Gastroesophageal sphincter (tissue), 4 donors: ENCODE results near the gene LYRM9. TPM values are rescaled to one million over a fixed set of nuclear protein-coding genes. Genes with fewer than 3 reads are reported as not detected.

Experiments used
- ATAC-seq: fragments of 150-250 bp; one replicate; pipeline ENCODE4 v1.9.1; 2016; ENCODE audit warnings: mild to moderate bottlenecking, moderate library complexity
- H3K27ac ChIP-seq, 4 donors: fragments of 200-600 bp; sonication (generic) in 3 of 4; 1 replicate in 3 of 4; 2 replicates in 1 of 4; pipeline ENCODE4 v1.5.1; 2016 to 2019
- H3K27me3 ChIP-seq: fragments of 200-600 bp; sonication (generic); one replicate; pipeline ENCODE4 v1.5.1; 2019
- H3K36me3 ChIP-seq, 2 donors: fragments of 200-600 bp; sonication (generic); one replicate each; pipeline ENCODE4 v1.5.1; 2019; ENCODE audit warnings: control low read depth in 1 of 2
- H3K4me1 ChIP-seq, 3 donors: fragments of 200-600 bp; sonication (generic); 1 replicate in 2 of 3; 2 replicates in 1 of 3; pipeline ENCODE4 v1.5.1; 2016 to 2019; ENCODE audit warnings: control low read depth in 2 of 3
- H3K4me3 ChIP-seq, 2 donors: fragments of 200-600 bp; sonication (generic); one replicate each; pipeline ENCODE4 v1.5.1; 2019; ENCODE audit warnings: mild to moderate bottlenecking in 1 of 2, moderate library complexity in 1 of 2
- H3K9me3 ChIP-seq, 3 donors: fragments of 200-600 bp; sonication (generic); one replicate each; pipeline ENCODE4 v1.5.1; 2017 to 2019; ENCODE audit warnings: control low read depth in 2 of 3
- EP300 ChIP-seq: sonication (generic); formaldehyde crosslinking; IDR thresholded peaks from one replicate; pipeline ENCODE4 v1.6.1; 2017; ENCODE audit warnings: antibody characterized with exemption, mild to moderate bottlenecking
- POLR2A ChIP-seq, 2 donors: fragments of 450-650 bp; IDR thresholded peaks; one replicate each; pipeline ENCODE4 v1.6.1; 2017; ENCODE audit warnings: antibody characterized with exemption in 2 of 2, mild to moderate bottlenecking in 2 of 2, moderate library complexity in 1 of 2
- POLR2AphosphoS5 ChIP-seq: sonication (generic); formaldehyde crosslinking; IDR thresholded peaks from one replicate; pipeline ENCODE4 v1.6.1; 2017; ENCODE audit warnings: antibody characterized with exemption
- WGBS, 2 donors: methylation state at CpG; one replicate each; pipeline ENCODE4 v1.1.5; 2018; ENCODE audit warnings: low coverage in 1 of 2; 5-methylcytosine and 5-hydroxymethylcytosine counted together
- total RNA-seq, 4 donors: library from RNA; depleted of rRNA; stranded (reverse); fragments of >200 nt; gene quantifications; one replicate each; pipeline ENCODE4 v1.1.0, GENCODE V29; 2016
- TF ChIP-seq, protein P1 (sequence below), 4 experiments: fragments of 200-600 bp in 2 of 4; fragments of 450-650 bp in 2 of 4; sonication (generic) in 1 of 4; IDR thresholded peaks; one replicate each; pipeline ENCODE4 v1.5.1; 2017 to 2019; ENCODE audit warnings: antibody characterized with exemption in 4 of 4, mild to moderate bottlenecking in 2 of 4, moderate library complexity in 2 of 4

Gene LYRM9
- total RNA-seq, 4 donors from 2014 or later, result 11.1 to 30.3 (median 17.8) TPM

DNA sequence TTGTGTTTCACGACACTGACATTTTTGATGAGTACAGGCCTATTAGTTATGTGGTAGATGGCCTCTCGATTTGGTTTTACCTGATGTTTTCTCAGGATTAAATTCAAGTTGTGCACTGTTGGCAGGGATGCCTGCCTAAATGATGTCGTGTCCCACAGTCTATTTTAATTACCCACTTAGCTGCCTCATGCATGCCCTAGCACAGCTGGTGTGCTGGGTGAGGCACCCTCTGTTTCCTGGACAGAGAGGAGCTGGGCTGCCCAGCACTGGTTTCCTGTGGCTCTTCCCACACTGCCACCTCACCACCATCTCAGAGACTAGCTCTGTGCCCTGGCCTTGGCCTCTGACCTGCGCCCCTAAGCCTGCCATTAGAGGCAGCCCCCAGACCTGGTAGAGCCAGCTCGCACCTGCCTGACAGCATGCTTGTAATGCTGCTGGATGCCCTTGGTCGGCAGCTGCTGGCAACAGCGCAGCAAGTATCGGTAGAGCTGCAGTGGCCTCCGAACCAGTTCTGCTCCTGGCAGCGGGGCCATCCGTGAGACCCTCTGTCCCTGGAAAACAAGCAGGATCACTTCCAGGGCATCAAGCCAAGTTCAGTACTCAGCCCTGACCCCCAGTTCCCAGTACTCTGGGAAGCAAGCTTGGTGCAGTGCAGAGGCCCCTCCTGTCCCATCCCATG is 10.9 kb downstream of the LYRM9 start:
- H3K4me3 ChIP-seq, result no peak overlapping the region
- no peak for ATAC-seq

DNA sequence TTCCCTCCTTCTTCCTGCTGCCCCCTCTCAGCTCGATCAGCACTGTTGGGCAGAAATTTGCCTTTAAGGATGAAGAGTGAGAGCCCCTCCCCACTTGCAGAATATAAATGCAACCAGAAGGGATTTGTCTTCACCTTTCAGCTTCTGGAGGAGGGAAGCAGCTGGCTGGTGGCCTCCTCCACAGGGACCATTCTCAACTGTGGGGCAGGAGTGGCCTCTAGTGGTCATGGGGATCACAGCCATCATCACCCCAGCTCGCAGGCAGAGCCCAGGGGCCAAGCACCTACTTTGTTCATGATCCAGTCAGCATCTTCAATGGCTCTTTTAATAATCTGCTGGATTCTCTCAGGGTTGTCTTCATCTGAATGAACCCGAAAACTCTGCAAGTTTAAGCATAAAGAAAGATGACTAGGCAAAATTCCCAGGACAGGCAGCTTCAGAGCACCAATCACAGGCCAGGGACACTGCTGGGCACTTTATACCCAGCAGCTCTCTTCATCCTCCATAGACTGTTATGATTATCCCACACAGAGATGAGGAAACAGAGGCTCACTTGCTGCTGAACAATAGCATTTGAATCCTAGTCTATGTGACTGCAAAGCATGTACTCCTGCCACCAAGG is 13.1 kb downstream of the LYRM9 start:
- Histone ChIP-seq H3K27ac (no peak overlapping the region), H3K9me3 (no peaks in the 10 kb centered on the region), H3K4me1 (no peaks in the 10 kb centered on the region), H3K4me3 (no peak overlapping the region), H3K27me3 (no peaks in the 10 kb centered on the region), H3K36me3 (peaks cover 0 to 63% of the 10 kb centered on the region in 2 donors)
- WGBS, 2 donors, result 11 to 21% methylated on average over 2 of the region's 3 CpGs
- TF ChIP-seq, protein P1, sequence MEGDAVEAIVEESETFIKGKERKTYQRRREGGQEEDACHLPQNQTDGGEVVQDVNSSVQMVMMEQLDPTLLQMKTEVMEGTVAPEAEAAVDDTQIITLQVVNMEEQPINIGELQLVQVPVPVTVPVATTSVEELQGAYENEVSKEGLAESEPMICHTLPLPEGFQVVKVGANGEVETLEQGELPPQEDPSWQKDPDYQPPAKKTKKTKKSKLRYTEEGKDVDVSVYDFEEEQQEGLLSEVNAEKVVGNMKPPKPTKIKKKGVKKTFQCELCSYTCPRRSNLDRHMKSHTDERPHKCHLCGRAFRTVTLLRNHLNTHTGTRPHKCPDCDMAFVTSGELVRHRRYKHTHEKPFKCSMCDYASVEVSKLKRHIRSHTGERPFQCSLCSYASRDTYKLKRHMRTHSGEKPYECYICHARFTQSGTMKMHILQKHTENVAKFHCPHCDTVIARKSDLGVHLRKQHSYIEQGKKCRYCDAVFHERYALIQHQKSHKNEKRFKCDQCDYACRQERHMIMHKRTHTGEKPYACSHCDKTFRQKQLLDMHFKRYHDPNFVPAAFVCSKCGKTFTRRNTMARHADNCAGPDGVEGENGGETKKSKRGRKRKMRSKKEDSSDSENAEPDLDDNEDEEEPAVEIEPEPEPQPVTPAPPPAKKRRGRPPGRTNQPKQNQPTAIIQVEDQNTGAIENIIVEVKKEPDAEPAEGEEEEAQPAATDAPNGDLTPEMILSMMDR (IDR thresholded peaks at IDR 0.05), result peak in 3 of 4 experiments; percentile 62 to 77 (median 65)
- no peak for TF ChIP-seq EP300
- peak; percentile 78 for ATAC-seq

More for the DNA sequence above, 10.9 kb downstream of the LYRM9 start:
- TF ChIP-seq POLR2AphosphoS5 (no peak), EP300 (no peak), POLR2A (IDR thresholded peaks at IDR 0.05) (no peak)
- TF ChIP-seq, protein P1 (IDR thresholded peaks at IDR 0.05), result no peak
- 60 to 80% methylated on average over 3 of the region's 11 CpGs for WGBS, 2 donors
- peaks cover 0 to 42% of the 10 kb centered on the region in 2 donors for H3K36me3 ChIP-seq
- no peak overlapping the region for H3K27ac ChIP-seq
- H3K27me3 ChIP-seq, result no peaks in the 10 kb centered on the region
- H3K9me3 ChIP-seq, result no peaks in the 10 kb centered on the region
- H3K4me1 ChIP-seq, result no peaks in the 10 kb centered on the region

DNA sequence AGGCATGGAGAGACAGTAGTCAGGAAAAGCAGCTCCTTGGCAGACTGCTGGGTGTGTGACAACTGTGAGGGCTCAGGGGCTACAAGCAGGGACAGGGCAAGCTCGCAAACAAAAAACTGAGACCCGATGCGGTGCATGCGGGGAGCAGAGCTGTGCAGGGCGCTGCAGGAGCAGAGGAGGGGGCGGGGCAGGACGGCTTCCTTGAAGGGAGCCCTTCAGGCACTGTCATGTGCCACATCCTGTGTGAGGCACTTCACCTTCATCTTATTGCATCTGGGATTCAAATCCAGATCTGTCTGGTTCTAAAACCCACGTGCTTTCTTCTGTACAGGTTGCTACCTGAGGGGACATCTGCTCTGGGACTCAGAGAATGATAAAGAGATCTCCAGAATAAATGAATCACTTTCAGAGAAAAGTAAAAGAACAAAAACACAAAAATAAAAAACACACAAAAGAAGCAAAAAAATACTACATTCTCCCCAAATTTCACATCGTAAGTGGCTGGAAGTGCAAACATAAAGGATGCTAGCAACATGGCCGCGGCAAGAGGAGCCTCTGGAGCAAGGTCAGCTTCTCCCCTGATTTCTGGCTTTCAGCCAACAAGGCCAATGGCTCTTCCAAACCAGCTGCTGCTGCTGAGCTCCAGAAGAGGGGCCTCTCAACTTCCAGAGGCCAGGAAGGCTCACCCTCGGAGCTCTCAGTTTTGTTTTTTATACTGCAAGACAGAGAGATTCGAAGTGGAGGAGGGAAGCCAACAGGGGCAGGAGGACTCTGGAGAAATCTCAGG is 14.2 kb downstream of the LYRM9 start:
- Histone ChIP-seq H3K9me3 (no peaks in the 10 kb centered on the region), H3K4me3 (no peak overlapping the region), H3K27me3 (no peaks in the 10 kb centered on the region), H3K36me3 (peaks cover 0 to 73% of the 10 kb centered on the region in 2 donors), H3K4me1 (no peaks in the 10 kb centered on the region), H3K27ac (no peak overlapping the region)
- no peak for ATAC-seq
- 69 to 86% methylated on average over 5 to 10 of the region's 13 CpGs for WGBS, 2 donors
- no peak for TF ChIP-seq EP300
- TF ChIP-seq POLR2A (IDR thresholded peaks at IDR 0.05), result no peak
- no peak for TF ChIP-seq POLR2AphosphoS5
- TF ChIP-seq, protein P1 (IDR thresholded peaks at IDR 0.05), result no peak

DNA sequence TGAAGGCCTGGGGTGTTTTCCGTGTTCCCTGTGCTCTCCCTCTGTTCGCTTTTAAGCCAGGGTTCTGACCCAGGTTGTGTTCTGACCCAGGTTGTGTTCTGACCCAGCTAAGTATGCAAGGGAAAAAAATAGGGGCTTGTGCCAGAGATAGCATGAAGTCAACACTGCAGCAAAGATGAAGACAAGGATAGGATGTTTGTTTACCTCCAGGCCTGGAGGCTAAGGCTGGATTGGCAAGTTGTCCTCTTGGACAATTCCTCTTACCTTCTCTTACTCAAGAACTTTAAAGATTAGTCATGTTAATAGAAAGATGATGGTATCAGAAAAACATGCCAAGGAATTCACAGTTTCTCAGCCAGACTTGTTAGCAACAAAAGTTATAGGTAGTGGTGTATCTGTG is 19.4 kb downstream of the LYRM9 start:
- H3K36me3 ChIP-seq, result peaks cover 0 to 53% of the 10 kb centered on the region in 2 donors
- peaks cover 0 to 6% (median 0%) of the 10 kb centered on the region in 3 donors for H3K9me3 ChIP-seq
- H3K27me3 ChIP-seq, result no peaks in the 10 kb centered on the region
- no peak overlapping the region for H3K27ac ChIP-seq
- WGBS, 2 donors, result no CpG with 5 or more reads among the region's 2 CpGs
- TF ChIP-seq POLR2A (IDR thresholded peaks at IDR 0.05), result no peak
- H3K4me3 ChIP-seq, result no peak overlapping the region
- no peaks in the 10 kb centered on the region for H3K4me1 ChIP-seq
- no peak for ATAC-seq

DNA sequence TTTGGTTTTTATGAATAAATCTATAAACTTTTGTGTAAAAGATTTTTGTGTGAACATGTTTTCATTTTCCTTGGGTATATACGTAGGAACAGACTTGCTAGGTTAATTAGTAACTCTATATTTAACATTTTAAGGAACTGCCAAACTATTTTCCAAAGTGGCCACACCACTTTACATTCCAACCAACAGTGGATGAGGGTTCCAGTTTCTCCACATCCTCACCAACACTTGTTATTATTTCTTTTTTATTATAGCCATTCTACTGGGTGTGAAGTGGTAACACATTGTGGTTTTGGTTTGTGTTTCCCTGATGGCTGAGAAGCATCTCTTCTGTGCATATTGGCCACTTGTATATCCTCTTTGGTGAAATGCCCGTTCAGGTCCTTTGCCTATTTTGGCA is 20.0 kb downstream of the LYRM9 start:
- H3K27me3 ChIP-seq, result no peaks in the 10 kb centered on the region
- TF ChIP-seq POLR2A (IDR thresholded peaks at IDR 0.05), result no peak
- TF ChIP-seq EP300, result no peak
- TF ChIP-seq, protein P1 (IDR thresholded peaks at IDR 0.05), result no peak
- no peak for TF ChIP-seq POLR2AphosphoS5
- peaks cover 0 to 6% (median 0%) of the 10 kb centered on the region in 3 donors for H3K9me3 ChIP-seq
- 77 to 100% methylated on average over 2 of the region's 2 CpGs for WGBS, 2 donors
- H3K4me1 ChIP-seq, result no peaks in the 10 kb centered on the region
- no peak overlapping the region for H3K27ac ChIP-seq
- peaks cover 0 to 48% of the 10 kb centered on the region in 2 donors for H3K36me3 ChIP-seq
- no peak for ATAC-seq
- no peak overlapping the region for H3K4me3 ChIP-seq
